Measurements from ENCODE around the gene TMPRSS11D.
A peak's percentile ranks its signal among the peaks of the same experiment; 100 is the strongest.

TMPRSS11D gene

DNA sequence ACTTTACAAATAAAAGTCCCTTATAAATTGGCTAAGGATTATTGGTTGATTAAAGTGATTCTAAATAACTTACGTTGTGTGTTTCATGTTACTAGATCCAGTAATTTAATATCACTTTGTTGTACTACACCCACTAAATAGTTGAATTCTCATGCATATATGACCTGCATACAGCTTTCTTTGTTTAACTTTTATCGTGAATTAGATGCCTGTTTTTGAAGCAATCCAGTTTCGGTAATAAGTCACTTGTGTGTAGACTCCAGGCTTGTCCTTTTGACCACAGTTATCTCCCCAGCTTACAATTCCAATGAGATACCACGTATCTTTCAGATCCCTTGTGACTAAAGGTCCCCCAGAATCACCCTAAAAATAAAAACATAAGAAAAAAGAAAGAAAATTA lies 27.3 kb upstream of the TMPRSS11D start (continued):
- TF ChIP-seq ZNF580 (tag by site-specific recombination; IDR thresholded peaks at IDR 0.05) (no peak), ZNF544 (tag by site-specific recombination; IDR thresholded peaks at IDR 0.05) (no peak), ZNF140 (tag by site-specific recombination; IDR thresholded peaks at IDR 0.05) (no peak), ZBTB26 (tag by site-specific recombination; optimal IDR thresholded peaks at IDR 0.05) (no peak)
- TF ChIP-seq, protein P1, sequence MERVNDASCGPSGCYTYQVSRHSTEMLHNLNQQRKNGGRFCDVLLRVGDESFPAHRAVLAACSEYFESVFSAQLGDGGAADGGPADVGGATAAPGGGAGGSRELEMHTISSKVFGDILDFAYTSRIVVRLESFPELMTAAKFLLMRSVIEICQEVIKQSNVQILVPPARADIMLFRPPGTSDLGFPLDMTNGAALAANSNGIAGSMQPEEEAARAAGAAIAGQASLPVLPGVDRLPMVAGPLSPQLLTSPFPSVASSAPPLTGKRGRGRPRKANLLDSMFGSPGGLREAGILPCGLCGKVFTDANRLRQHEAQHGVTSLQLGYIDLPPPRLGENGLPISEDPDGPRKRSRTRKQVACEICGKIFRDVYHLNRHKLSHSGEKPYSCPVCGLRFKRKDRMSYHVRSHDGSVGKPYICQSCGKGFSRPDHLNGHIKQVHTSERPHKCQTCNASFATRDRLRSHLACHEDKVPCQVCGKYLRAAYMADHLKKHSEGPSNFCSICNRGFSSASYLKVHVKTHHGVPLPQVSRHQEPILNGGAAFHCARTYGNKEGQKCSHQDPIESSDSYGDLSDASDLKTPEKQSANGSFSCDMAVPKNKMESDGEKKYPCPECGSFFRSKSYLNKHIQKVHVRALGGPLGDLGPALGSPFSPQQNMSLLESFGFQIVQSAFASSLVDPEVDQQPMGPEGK (tag by site-specific recombination; IDR thresholded peaks at IDR 0.05): no peak
- TF ChIP-seq, protein P2, sequence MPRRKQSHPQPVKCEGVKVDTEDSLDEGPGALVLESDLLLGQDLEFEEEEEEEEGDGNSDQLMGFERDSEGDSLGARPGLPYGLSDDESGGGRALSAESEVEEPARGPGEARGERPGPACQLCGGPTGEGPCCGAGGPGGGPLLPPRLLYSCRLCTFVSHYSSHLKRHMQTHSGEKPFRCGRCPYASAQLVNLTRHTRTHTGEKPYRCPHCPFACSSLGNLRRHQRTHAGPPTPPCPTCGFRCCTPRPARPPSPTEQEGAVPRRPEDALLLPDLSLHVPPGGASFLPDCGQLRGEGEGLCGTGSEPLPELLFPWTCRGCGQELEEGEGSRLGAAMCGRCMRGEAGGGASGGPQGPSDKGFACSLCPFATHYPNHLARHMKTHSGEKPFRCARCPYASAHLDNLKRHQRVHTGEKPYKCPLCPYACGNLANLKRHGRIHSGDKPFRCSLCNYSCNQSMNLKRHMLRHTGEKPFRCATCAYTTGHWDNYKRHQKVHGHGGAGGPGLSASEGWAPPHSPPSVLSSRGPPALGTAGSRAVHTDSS (tag by site-specific recombination; IDR thresholded peaks at IDR 0.05): no peak

DNA sequence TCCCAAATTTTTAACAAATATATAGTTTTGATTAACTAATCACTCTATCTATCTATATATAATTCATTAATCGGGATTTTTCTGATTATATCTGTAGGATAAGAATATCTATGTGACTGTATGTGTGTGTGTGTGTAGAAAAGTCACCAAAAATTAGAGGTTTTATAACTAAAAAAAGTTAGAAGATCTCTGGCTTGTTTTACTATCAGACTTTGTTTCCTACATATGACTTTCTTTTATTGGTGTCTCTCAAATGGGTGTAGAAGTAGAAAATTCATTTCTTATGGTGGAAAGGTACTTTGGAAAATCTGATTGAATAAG lies 26.7 kb upstream of the TMPRSS11D start:
- ChIA-PET CTCF (interaction anchor here (0.7 to 2.1 kb wide), 8 partner anchors 8 to 266 kb away, joined by 3 to 5 read pairs (median 4); no protein-coding TSS in a partner anchor), POLR2A (no interaction called here)
- Histone ChIP-seq H3K9me3 (ENCODE audit: control insufficient read depth, insufficient read depth, low read depth, low read length) (no peaks in the 10 kb centered on the region), H3K36me3 (ENCODE audit: control insufficient read depth in 2 of 2, insufficient read depth in 1 of 2, low read length in 2 of 2) (no peaks in the 10 kb centered on the region), H3K27ac (ENCODE audit: extremely low read depth, low read depth, low read length) (no peak overlapping the region), H3K4me1 (ENCODE audit: control insufficient read depth, insufficient read depth, low read length) (no peaks in the 10 kb centered on the region), H3K4me3 (ENCODE audit: low read depth, low read length) (no peak overlapping the region)
- TF ChIP-seq ZBTB20 (tag by site-specific recombination; IDR thresholded peaks at IDR 0.05) (no peak), ZNF292 (tag by site-specific recombination; IDR thresholded peaks at IDR 0.05; ENCODE audit: borderline replicate concordance, low read depth) (no peak), ZNF639 (tag by site-specific recombination; IDR thresholded peaks at IDR 0.05) (no peak), ZNF211 (tag by site-specific recombination; IDR thresholded peaks at IDR 0.05; ENCODE audit: low read depth) (no peak), ZNF473 (tag by site-specific recombination; IDR thresholded peaks at IDR 0.05) (no peak), RBAK (tag by site-specific recombination; IDR thresholded peaks at IDR 0.05) (no peak), ZNF404 (tag by site-specific recombination; IDR thresholded peaks at IDR 0.05) (no peak), SCRT2 (tag by site-specific recombination; IDR thresholded peaks at IDR 0.05) (no peak), ZFP69B (tag by site-specific recombination; IDR thresholded peaks at IDR 0.05) (no peak)

- no peak overlapping the region for H3K27ac ChIP-seq (ENCODE audit: extremely low read depth, low read depth, low read length)
- no peak overlapping the region for H3K4me3 ChIP-seq (ENCODE audit: low read depth, low read length)
- CTCF ChIA-PET: interaction anchor here (0.6 to 2.1 kb wide), 9 partner anchors 8 to 588 kb away, joined by 3 to 5 read pairs (median 4); no protein-coding TSS in a partner anchor
- no peaks in the 10 kb centered on the region for H3K4me1 ChIP-seq (ENCODE audit: control insufficient read depth, insufficient read depth, low read length)
- POLR2A ChIA-PET: no interaction called here
- no peaks in the 10 kb centered on the region for H3K9me3 ChIP-seq (ENCODE audit: control insufficient read depth, insufficient read depth, low read depth, low read length)
- H3K36me3 ChIP-seq (ENCODE audit: control insufficient read depth in 2 of 2, insufficient read depth in 1 of 2, low read length in 2 of 2): no peaks in the 10 kb centered on the region
- TF ChIP-seq EGR2 (tag by site-specific recombination; IDR thresholded peaks at IDR 0.05; ENCODE audit: low read depth) (no peak), TRIM28 (IDR thresholded peaks at IDR 0.05; ENCODE audit: borderline replicate concordance, low read length) (no peak), ZNF791 (tag by site-specific recombination; IDR thresholded peaks at IDR 0.05) (no peak), ZNF488 (tag by site-specific recombination; IDR thresholded peaks at IDR 0.05) (no peak), ZNF571 (tag by site-specific recombination; IDR thresholded peaks at IDR 0.05) (no peak), ZIC2 (tag by site-specific recombination; IDR thresholded peaks at IDR 0.05) (no peak), ZNF670 (tag by site-specific recombination; IDR thresholded peaks at IDR 0.05; ENCODE audit: low read depth) (no peak), ZNF654 (tag by site-specific recombination; IDR thresholded peaks at IDR 0.05; ENCODE audit: low read depth) (peak; percentile 15), SCRT1 (tag by site-specific recombination; IDR thresholded peaks at IDR 0.05; ENCODE audit: borderline replicate concordance) (no peak), ZNF621 (tag by site-specific recombination; IDR thresholded peaks at IDR 0.05) (no peak), ZNF37A (tag by site-specific recombination; IDR thresholded peaks at IDR 0.05) (no peak)
These were observed 26.2 kb upstream of the TMPRSS11D start for GRCh38 chr4:67909905-67910584.

Measured in HEK293 (cell line).